ENCODE measurements around the gene PHF1. TPM values are rescaled to one million over a fixed set of nuclear protein-coding genes. Genes with fewer than 3 reads are reported as not detected.
"Not testable (repeated sequence)": the region's sequence is repeated elsewhere in the genome, so short reads cannot be mapped to it uniquely, and the experiment has no call there.

Gene PHF1
- total RNA-seq, 1 donor from 2014 or later, result 73.2 TPM

- H3K27ac ChIP-seq, result no peak overlapping the region
Measured at GRCh38 chr6:33392979-33393378, 17.8 kb upstream of the PHF1 start.

GRCh38 chr6:33397541-33397940 lies 13.3 kb upstream of the PHF1 start:
- no peak overlapping the region for H3K4me3 ChIP-seq
- intact Hi-C loops (cut with DNase I), result no loop called here
- no peaks in the 10 kb centered on the region for H3K36me3 ChIP-seq
- no peak for DNase-seq (ENCODE audit: extremely low spot score in 2 of 2)
- TF ChIP-seq POLR2AphosphoS5 (IDR thresholded peaks at IDR 0.05; ENCODE audit: insufficient read depth in 1 of 2, low read depth in 1 of 2) (no peak), CTCF (IDR thresholded peaks at IDR 0.05) (no peak), POLR2A (IDR thresholded peaks at IDR 0.05) (no peak)
- no peaks in the 10 kb centered on the region for H3K4me1 ChIP-seq
- H3K27ac ChIP-seq, result no peak overlapping the region
- no peaks in the 10 kb centered on the region for H3K27me3 ChIP-seq
- no peaks in the 10 kb centered on the region for H3K9me3 ChIP-seq

More at GRCh38 chr6:33392979-33393378, 17.8 kb upstream of the PHF1 start:
- no peaks in the 10 kb centered on the region for H3K9me3 ChIP-seq
- TF ChIP-seq CTCF (IDR thresholded peaks at IDR 0.05) (no peak), POLR2A (IDR thresholded peaks at IDR 0.05) (no peak), POLR2AphosphoS5 (IDR thresholded peaks at IDR 0.05; ENCODE audit: insufficient read depth in 1 of 2, low read depth in 1 of 2) (no peak)
- intact Hi-C loops (cut with DNase I), result no loop called here
- H3K27me3 ChIP-seq, result no peaks in the 10 kb centered on the region
- DNase-seq (ENCODE audit: extremely low spot score in 2 of 2), result no peak
- H3K4me3 ChIP-seq, result no peak overlapping the region
- H3K4me1 ChIP-seq, result peaks cover 14% of the 10 kb centered on the region
- H3K36me3 ChIP-seq, result no peaks in the 10 kb centered on the region

GRCh38 chr6:33398601-33399000 lies 12.2 kb upstream of the PHF1 start:
- H3K4me1 ChIP-seq; intact Hi-C loops (cut with DNase I); H3K9me3 ChIP-seq; H3K27ac ChIP-seq; H3K4me3 ChIP-seq; H3K27me3 ChIP-seq; H3K36me3 ChIP-seq; DNase-seq (ENCODE audit: extremely low spot score in 2 of 2): not testable (repeated sequence)

GRCh38 chr6:33399881-33400280 lies 10.9 kb upstream of the PHF1 start:
- intact Hi-C loops (cut with DNase I); H3K4me1 ChIP-seq; H3K27me3 ChIP-seq; H3K27ac ChIP-seq; H3K36me3 ChIP-seq; H3K4me3 ChIP-seq; DNase-seq (ENCODE audit: extremely low spot score in 2 of 2); H3K9me3 ChIP-seq: not testable (repeated sequence)

GRCh38 chr6:33404884-33405283 lies 5.9 kb upstream of the PHF1 start:
- peak in 1 of 2 donors; percentile 64 for DNase-seq (ENCODE audit: extremely low spot score in 2 of 2)
- Histone ChIP-seq H3K4me1 (peaks cover 7% of the 10 kb centered on the region), H3K36me3 (no peaks in the 10 kb centered on the region), H3K27ac (no peak overlapping the region), H3K9me3 (no peaks in the 10 kb centered on the region), H3K4me3 (no peak overlapping the region), H3K27me3 (no peaks in the 10 kb centered on the region)
- TF ChIP-seq POLR2A (IDR thresholded peaks at IDR 0.05) (no peak), CTCF (IDR thresholded peaks at IDR 0.05) (no peak), POLR2AphosphoS5 (IDR thresholded peaks at IDR 0.05; ENCODE audit: insufficient read depth in 1 of 2, low read depth in 1 of 2) (no peak)
- intact Hi-C loops (cut with DNase I), result no loop called here

GRCh38 chr6:33405386-33405940 lies 5.4 kb upstream of the PHF1 start:
- no peaks in the 10 kb centered on the region for H3K36me3 ChIP-seq
- H3K4me1 ChIP-seq, result peaks cover 8% of the 10 kb centered on the region
- no peaks in the 10 kb centered on the region for H3K9me3 ChIP-seq
- no peak overlapping the region for H3K4me3 ChIP-seq
- H3K27ac ChIP-seq, result no peak overlapping the region
- TF ChIP-seq CTCF (IDR thresholded peaks at IDR 0.05), result no peak
- no peak for TF ChIP-seq POLR2AphosphoS5 (IDR thresholded peaks at IDR 0.05; ENCODE audit: insufficient read depth in 1 of 2, low read depth in 1 of 2)
- no peak for TF ChIP-seq POLR2A (IDR thresholded peaks at IDR 0.05)
- H3K27me3 ChIP-seq, result no peaks in the 10 kb centered on the region
- peak in 1 of 2 donors; percentile 71 for DNase-seq (ENCODE audit: extremely low spot score in 2 of 2)
- intact Hi-C loops (cut with DNase I), result no loop called here

Data from vagina (tissue), 2 donors.